Measurements from ENCODE around the gene RTCA. TPM values are rescaled to one million over a fixed set of nuclear protein-coding genes. Genes with fewer than 3 reads are reported as not detected.
"Not testable (repeated sequence)": the region's sequence is repeated elsewhere in the genome, so short reads cannot be mapped to it uniquely, and the experiment has no call there.

RTCA gene
- total RNA-seq, 1 donor from 2014 or later = 49.7 TPM

DNA sequence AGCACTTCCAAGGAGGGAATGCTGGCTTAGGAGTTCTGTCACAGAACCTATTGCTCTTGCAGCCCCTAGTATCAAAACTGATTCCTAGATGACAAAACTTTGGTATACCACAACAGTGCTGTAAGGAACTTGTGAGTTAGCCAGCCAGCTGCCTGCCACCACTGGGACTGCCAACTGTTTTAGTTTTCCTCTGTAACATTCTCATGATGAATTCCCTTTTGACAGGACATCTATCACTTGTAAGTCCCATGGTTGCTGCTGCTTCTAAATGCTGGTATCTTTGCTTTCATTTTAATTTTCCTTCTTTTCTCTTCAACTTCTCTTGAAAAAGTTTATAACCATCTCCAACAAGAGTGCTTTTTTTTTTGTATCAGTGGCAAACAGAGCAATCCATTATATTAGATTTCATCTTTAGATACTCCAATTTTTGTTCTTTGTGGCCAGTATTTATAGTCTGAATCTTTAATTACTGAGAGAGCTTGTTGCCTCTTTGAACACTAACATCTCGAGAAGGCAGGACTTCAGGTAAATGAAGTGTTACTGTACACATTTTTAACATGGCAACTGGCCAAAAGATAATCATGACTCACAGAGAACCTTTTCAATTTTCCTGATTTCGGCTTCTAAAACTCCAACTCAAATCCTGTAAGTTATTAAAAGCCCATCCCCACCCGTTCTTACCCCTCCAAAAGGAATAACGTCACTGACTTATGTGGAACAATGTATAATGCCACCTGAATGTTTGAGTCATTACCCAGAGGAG, 36.2 kb upstream of the RTCA start:
- TF ChIP-seq, protein P1, sequence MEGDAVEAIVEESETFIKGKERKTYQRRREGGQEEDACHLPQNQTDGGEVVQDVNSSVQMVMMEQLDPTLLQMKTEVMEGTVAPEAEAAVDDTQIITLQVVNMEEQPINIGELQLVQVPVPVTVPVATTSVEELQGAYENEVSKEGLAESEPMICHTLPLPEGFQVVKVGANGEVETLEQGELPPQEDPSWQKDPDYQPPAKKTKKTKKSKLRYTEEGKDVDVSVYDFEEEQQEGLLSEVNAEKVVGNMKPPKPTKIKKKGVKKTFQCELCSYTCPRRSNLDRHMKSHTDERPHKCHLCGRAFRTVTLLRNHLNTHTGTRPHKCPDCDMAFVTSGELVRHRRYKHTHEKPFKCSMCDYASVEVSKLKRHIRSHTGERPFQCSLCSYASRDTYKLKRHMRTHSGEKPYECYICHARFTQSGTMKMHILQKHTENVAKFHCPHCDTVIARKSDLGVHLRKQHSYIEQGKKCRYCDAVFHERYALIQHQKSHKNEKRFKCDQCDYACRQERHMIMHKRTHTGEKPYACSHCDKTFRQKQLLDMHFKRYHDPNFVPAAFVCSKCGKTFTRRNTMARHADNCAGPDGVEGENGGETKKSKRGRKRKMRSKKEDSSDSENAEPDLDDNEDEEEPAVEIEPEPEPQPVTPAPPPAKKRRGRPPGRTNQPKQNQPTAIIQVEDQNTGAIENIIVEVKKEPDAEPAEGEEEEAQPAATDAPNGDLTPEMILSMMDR (IDR thresholded peaks at IDR 0.05; ENCODE audit: partially characterized antibody, unreplicated experiment) = no peak
- H3K27ac Mint-ChIP-seq (ENCODE audit: unreplicated experiment) = no peak overlapping the region
- H3K9me3 Mint-ChIP-seq (ENCODE audit: unreplicated experiment) = no peaks in the 10 kb centered on the region
- H3K4me1 Mint-ChIP-seq (ENCODE audit: low read depth, unreplicated experiment) = no peaks in the 10 kb centered on the region
- peaks cover 2% of the 10 kb centered on the region for H3K27me3 Mint-ChIP-seq (ENCODE audit: unreplicated experiment)
- H3K4me3 Mint-ChIP-seq (ENCODE audit: unreplicated experiment) = no peak overlapping the region
- DNase-seq = no peak
- no peaks in the 10 kb centered on the region for H3K36me3 Mint-ChIP-seq (ENCODE audit: unreplicated experiment)

DNA sequence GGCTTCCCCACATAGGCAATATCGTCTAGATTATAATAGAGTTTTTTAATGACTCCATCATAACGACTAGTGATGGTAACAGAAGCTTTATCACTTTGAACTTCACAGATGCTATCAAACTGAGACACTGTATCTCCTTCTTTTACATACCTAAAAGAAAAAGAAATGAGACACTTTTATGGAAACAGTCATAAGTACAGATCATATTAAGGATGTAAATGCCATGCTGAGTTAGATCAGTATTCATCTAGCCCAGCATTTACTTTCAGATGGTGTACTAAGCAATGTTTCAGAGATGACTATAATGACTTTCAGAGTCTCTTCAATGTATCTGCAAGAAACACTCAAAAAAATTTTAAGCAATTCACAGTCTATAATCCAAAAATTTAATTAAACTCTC, 35.3 kb upstream of the RTCA start:
- TF ChIP-seq, protein P1 (IDR thresholded peaks at IDR 0.05; ENCODE audit: partially characterized antibody, unreplicated experiment) = no peak
- no peak overlapping the region for H3K27ac Mint-ChIP-seq (ENCODE audit: unreplicated experiment)
- H3K4me3 Mint-ChIP-seq (ENCODE audit: unreplicated experiment) = no peak overlapping the region
- peaks cover 2% of the 10 kb centered on the region for H3K27me3 Mint-ChIP-seq (ENCODE audit: unreplicated experiment)
- H3K9me3 Mint-ChIP-seq (ENCODE audit: unreplicated experiment) = no peaks in the 10 kb centered on the region
- H3K4me1 Mint-ChIP-seq (ENCODE audit: low read depth, unreplicated experiment) = no peaks in the 10 kb centered on the region
- DNase-seq = no peak
- H3K36me3 Mint-ChIP-seq (ENCODE audit: unreplicated experiment) = no peaks in the 10 kb centered on the region

DNA sequence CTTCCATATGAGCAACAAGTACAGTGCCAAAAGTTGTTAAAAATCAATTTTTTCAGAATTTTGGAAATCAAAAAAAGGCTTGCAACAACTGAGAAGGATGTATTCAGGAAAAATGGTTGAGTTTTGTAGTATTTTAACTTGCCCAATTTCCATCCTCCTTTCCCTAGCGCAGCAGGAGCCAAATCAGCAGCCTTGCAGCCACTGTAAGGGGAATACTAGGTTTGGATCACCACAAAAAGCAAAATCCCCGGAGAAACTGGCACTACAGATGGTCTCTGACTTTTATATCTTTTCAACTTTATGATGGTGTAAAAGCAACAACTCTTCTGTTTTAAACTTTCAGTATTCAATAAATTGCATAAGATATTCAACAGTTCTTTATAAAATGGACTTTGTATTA, 34.3 kb upstream of the RTCA start:
- Mint-ChIP-seq H3K36me3 (ENCODE audit: unreplicated experiment) (no peaks in the 10 kb centered on the region), H3K4me3 (ENCODE audit: unreplicated experiment) (no peak overlapping the region), H3K27me3 (ENCODE audit: unreplicated experiment) (peaks cover 2% of the 10 kb centered on the region), H3K9me3 (ENCODE audit: unreplicated experiment) (peaks cover 1% of the 10 kb centered on the region), H3K27ac (ENCODE audit: unreplicated experiment) (no peak overlapping the region), H3K4me1 (ENCODE audit: low read depth, unreplicated experiment) (no peaks in the 10 kb centered on the region)
- DNase-seq = no peak
- TF ChIP-seq, protein P1 (IDR thresholded peaks at IDR 0.05; ENCODE audit: partially characterized antibody, unreplicated experiment) = no peak

DNA sequence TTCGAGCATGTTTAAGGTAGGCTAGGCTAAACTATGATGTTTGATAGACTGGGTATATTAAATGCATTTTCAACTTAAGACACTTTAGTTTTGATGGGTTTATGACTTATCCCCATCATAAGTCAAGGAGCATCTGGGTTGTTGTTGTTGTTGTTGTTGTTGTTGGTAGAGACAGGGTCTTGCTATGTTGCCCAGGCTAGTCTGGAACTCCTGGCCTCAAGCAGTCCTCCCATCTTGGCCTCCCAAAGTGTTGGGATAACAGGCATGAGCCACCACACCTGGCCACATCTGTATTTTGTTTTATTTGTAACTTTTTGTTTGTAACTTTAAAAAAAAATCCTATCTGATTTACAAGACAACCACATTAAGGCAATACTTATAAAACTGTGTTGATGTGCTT, 33.9 kb upstream of the RTCA start:
- Mint-ChIP-seq H3K27me3 (ENCODE audit: unreplicated experiment) (peaks cover 2% of the 10 kb centered on the region), H3K4me1 (ENCODE audit: low read depth, unreplicated experiment) (no peaks in the 10 kb centered on the region), H3K36me3 (ENCODE audit: unreplicated experiment) (no peaks in the 10 kb centered on the region), H3K4me3 (ENCODE audit: unreplicated experiment) (no peak overlapping the region), H3K27ac (ENCODE audit: unreplicated experiment) (no peak overlapping the region), H3K9me3 (ENCODE audit: unreplicated experiment) (peaks cover 1% of the 10 kb centered on the region)
- TF ChIP-seq, protein P1 (IDR thresholded peaks at IDR 0.05; ENCODE audit: partially characterized antibody, unreplicated experiment) = no peak
- DNase-seq = no peak

DNA sequence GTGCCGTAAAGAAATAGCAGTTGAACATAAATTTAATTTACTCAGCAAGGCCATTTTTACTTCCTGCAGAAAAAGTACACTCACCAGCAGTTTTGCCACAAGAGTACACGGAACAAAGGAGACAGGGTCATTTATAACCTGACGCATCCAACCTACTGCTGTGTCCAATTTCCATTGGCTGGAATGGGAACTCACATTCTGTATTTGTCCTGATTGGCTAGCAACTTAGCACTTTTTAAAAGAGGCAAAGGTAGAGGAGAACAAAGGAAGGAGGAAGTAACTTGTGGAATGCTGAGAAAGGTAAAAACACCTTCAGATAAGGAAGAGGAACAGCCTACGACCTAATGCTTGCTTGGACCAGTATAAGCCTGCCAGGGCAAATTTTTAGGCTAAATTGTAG, 32.5 kb upstream of the RTCA start:
- H3K4me3 Mint-ChIP-seq (ENCODE audit: unreplicated experiment); H3K27ac Mint-ChIP-seq (ENCODE audit: unreplicated experiment); H3K4me1 Mint-ChIP-seq (ENCODE audit: low read depth, unreplicated experiment); DNase-seq; H3K36me3 Mint-ChIP-seq (ENCODE audit: unreplicated experiment); H3K9me3 Mint-ChIP-seq (ENCODE audit: unreplicated experiment); H3K27me3 Mint-ChIP-seq (ENCODE audit: unreplicated experiment): not testable (repeated sequence)
